Activated effector memory CD4-positive, alpha-beta T cell treated with Interleukin-2 at 50 U/mL for 16 hours (primary cell): ENCODE measurements around the gene SLN.

Experiments
- DNase-seq: peaks from one replicate; pipeline ENCODE4 v3.0.0-alpha.2; 2020

Gene SLN

DNA sequence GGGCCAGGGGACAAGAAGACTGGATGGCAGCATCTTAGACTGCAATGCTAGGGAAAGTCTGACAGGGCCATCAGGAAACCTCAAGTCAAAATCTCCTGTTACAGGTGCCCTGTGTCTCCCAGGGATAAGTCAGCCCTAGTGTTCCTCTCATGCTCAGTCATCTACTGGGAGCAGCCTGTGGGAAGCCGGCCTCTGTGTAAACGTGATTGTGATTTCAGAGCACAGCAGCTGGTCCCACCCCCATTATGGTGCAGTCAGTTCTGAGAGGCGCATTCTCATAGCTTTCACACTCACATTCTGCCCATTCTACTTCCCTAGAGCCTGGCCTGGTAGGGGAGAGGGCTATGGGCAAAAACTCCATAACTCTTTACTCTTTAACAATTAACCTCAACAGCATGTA is 7.2 kb upstream of the SLN start:
- DNase-seq, result no peak

DNA sequence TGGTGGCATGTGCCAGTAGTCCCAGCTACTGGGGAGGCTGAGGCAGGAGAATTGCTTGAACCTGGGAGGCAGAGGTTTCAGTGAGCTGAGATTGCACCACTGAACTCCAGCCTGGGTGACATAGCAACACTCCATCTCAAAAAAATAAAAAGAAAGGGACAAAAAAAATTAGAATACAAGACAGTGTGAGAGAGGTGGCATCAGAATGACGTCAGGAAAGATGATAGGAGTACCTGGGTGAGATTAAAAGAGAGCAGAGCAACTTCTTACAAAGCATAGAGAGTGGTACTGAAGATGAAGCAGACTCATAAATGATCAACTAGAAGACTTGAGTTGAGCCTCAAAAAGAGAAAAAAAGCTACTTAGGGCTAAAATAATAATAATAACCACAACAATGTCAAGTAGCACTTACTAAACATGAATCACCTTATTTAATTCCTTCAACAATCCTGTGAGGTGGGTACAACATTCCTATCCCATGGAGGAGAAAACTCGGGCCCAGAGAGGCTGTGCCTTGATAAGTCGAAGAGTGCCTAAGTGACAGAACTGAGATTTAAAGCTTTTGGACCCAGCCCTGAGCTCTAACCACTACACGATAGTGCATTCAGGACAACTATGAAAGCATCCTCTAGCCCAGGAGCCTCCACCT is 5.2 kb upstream of the SLN start:
- no peak for DNase-seq

GRCh38 chr11:107713009-107713408 is 1.2 kb upstream of the SLN start:
- no peak for DNase-seq

DNA sequence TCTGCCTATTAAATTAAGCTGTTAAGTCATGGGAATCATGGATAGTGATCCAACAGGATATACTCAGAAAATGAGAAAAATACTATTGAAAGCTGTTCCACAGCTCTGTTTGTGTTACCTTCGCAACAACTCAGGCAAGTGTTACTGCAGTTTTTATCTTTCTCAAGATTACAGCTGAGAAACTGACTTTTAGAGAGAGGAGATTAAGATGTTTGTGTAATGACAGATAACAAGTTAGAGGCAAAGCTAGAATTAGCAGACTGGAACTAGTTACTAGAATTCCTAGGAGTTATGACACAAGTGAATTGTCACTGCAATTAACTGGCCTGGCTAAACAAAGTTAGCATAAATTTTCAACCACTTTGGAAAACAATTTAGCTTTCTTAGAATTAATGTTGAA is 1.6 kb downstream of the SLN start:
- DNase-seq, result no peak

GRCh38 chr11:107708792-107709191 is 3.1 kb downstream of the SLN start:
- DNase-seq, result no peak

GRCh38 chr11:107707807-107708206 is 4.0 kb downstream of the SLN start:
- no peak for DNase-seq

GRCh38 chr11:107707215-107707671 is 4.6 kb downstream of the SLN start:
- no peak for DNase-seq

DNA sequence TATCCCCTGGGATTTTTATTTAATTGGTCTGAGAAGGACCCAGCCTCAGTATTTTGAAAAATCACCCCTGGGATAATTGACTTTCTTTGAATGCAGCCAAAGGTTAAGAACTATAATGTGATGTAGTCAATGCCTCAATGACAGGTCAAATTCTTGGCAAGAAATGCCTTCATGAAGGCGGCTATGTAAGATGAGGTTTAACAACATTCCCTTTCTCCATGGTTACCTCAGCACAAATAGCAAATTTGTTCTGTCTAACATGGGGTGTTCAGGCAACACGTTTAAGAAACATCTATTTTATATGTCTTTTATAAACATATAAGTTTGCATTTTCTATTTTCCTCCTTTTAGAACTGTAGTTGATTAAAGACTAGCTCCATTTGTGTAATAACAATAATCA is 5.3 kb downstream of the SLN start:
- no peak for DNase-seq

DNA sequence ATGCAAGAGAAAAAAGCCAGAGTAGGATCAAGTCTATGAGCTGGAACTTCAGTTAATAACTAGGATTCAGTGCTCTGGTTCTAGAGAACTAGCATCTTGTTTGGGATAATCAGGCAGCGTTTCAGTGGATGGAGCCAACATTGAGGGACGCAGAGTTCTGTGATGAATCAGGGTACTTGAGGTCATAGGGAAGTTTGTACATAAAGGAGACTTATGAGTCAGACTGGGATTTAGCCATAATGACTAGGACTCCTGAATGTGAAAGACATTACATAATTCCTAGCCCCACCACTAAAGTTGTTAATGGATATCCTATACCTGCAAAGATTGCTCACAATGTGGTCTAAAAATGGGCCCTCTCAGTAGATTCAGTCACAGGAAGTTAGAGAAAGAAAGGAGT is 6.8 kb downstream of the SLN start:
- no peak for DNase-seq

GRCh38 chr11:107704451-107704850 is 7.4 kb downstream of the SLN start:
- DNase-seq, result no peak

GRCh38 chr11:107702723-107703122 is 9.1 kb downstream of the SLN start:
- no peak for DNase-seq

DNA sequence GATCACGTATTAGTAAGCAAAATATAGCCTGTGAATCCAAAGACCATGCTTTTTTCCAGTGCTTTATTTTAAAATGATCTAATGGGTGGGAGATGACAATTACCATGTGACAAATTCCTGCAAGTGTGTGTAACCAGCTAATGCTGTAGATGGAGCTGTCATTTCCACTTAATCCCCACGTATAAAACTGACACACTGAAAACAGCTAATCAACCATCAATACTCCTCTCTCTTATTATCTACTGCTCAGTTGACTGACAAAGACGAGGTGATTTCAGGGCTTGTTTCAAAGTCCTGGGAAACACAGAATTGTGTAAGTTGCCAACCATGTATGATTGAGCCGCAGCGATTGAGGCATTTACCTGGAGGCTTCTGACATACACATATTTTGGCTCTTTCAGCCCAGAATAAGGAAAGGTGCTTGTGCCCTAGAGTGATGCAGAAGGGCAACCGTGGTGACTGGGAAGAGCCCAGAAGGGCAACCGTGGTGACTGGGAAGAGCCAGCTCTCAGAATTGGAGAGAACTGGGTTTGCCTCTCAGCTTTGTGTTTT is 9.7 kb downstream of the SLN start:
- DNase-seq, result no peak

- DNase-seq, result no peak
These were observed 12.2 kb downstream of the SLN start for GRCh38 chr11:107699371-107700285.

- DNase-seq, result no peak
These were observed 14.6 kb downstream of the SLN start for GRCh38 chr11:107697291-107697690.

DNA sequence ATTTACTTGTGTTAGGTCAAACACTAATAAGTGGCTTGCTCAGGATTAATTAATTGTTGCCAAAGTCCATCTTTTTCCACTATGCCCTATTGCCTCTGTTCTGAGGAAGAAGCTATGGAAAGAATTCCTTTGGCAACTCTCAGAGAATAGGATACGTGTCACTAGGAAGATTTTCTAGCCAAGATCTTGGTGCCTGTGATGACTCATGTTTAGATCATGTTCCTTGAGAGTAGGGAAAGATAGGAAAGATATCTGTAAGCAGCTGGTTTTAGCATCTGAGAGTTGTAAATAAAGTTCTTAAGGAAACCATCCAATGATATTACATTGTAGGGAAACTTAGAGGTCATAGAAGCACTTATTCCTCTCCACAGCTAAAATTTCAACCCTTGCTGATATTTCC is 15.7 kb downstream of the SLN start:
- no peak for DNase-seq

GRCh38 chr11:107695446-107695845 is 16.4 kb downstream of the SLN start:
- no peak for DNase-seq

DNA sequence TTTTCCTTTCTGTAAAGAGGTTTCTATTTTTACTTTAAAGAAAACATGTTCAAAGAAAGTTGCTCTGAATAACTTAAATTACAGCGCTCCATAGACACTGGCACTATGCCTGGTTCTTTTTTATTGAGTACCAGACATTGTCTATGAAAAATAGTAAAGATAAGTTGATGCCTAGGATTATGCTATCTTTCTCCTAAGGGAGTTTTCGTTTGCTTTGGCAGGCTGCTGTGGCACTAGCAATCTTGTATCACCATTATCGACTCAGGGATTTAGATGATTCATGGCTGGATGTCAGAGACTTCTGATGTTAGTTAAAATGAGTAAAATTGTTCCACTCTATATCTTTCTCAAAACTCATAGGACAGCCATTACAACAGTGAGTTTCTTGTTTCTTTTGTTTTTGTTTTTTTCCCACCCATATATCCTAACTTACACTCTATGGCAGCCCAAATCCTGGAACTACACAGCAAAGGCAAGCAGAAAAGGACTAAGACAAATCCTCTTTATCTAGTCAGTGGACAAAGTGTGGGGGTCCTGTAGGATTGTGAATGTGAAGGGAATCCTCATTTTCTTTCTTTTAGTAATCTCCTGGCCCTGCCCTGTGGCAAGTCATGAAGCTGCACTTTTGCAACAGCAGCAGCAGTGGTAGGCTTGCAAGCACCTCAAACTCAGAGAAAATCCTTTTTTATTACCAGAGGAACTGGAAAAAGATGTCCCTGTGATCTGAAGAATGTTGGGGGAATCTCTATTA is 20.7 kb downstream of the SLN start:
- DNase-seq, result no peak

DNA sequence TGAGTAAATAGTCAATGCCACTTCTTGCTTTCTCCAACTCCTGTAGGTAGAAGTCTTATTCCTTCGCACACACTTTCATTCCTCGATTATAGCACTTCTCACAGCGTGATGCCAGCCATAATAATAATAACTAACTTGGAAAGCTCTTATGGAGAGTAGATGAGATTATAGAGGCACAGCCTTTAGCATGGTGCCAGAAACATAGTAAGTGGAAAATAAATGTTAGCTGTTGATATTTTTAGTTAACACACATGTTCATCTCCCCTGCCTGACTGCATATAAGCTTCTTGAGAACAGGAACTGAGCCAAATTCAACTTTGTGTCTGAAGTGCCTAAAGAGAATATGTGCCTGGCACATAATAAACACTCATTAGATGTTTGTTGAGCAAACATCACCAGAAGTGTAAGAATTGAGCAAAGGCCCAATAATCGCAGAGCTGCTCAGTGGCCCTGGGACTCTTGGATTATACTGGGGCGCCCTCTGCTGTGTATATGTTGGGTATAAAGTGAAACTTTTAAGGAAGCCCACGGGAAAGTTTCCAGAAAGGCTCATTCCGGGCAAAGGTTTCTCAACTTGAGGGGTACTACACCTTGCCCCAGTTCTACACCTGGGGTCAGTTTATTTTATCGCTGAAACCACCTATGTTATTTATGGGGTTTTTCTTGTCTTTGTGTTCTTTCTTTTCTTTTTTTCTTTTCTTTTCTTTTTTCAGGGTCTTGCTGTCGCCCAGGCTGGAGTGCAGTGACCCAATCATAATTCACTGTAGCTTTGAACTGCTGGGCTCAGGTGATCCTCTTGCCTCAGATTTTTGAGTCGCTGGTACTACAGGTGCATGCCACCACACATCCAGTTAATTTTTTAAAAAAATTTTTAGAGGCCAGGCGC is 22.3 kb downstream of the SLN start:
- DNase-seq, result no peak

DNA sequence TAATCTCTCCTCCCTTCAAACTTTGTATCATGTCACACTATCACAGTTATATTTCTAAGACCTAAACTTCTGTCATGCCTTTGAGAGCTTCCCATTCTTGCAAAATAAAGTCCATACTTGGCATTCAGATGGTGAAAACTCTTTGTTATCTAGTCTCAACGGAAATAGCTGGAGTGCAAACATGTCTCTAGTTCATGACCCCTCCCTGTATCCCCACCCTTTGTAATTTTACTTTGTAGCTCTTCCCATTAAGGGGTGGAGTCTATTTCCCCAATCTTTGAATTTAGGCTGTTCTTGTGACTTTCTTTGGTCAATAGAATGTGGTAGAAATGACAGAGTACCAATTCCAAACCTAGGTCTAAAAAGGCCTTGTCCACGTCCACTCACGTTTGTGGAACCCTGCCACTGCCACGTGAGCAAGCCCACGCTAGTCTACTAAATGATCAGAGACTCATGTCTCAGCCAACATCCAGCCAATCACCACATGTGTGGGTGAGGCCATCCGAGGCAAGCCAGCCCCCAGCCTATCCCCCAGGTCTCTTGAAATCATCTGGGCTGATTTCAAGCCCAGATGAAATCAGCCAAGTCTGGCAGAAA is 23.4 kb downstream of the SLN start:
- DNase-seq, result no peak

- no peak for DNase-seq
These were observed 28.0 kb downstream of the SLN start for GRCh38 chr11:107683807-107684206.

GRCh38 chr11:107683061-107683460 is 28.8 kb downstream of the SLN start:
- no peak for DNase-seq

DNA sequence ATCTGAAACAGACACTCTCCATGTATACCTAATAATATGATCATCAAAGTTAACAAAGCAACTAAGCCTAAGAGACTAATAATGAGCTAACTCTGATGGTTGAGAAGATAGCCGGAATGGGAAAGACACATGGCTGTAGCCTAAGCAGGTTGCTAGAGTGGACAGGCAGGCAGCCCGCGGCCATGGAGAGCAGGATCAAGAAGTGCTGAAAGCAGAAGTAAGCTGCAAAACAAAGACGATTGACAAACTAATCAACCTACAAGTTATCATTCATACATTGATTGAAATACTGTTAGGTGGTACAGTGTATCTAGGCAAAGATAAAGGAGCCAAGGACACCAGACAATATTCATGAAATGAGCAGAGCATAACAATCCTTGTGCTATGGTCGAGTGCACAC is 29.3 kb downstream of the SLN start:
- no peak for DNase-seq
